ENCODE data around the gene OR2A5. TPM values are rescaled to one million over a fixed set of nuclear protein-coding genes. Genes with fewer than 3 reads are reported as not detected.

The OR2A5 gene
- total and polyA plus RNA-seq, 7 donors, result not detected

GRCh38 chr7:144023171-144023827, 25.4 kb upstream of the OR2A5 start:
- no peak overlapping the region for H3K4me3 ChIP-seq
- H3K27ac ChIP-seq, result no peak overlapping the region
- WGBS, 2 donors, result 81 to 82% methylated on average over 4 of the region's 4 CpGs
- no peaks in the 10 kb centered on the region for H3K9me3 ChIP-seq
- H3K36me3 ChIP-seq, result no peaks in the 10 kb centered on the region
- no peak for TF ChIP-seq POLR2AphosphoS5 (IDR thresholded peaks at IDR 0.05)
- no peak for TF ChIP-seq POLR2A (IDR thresholded peaks at IDR 0.05)
- no peak for TF ChIP-seq CTCF (IDR thresholded peaks at IDR 0.05)
- no peak for TF ChIP-seq EP300 (IDR thresholded peaks at IDR 0.05)
- no peaks in the 10 kb centered on the region for H3K27me3 ChIP-seq
- no peaks in the 10 kb centered on the region for H3K4me1 ChIP-seq
- no peak for DNase-seq
- intact Hi-C loops (cut with DNase I), result no loop called here

GRCh38 chr7:144024213-144024612, 24.5 kb upstream of the OR2A5 start:
- Histone ChIP-seq H3K27ac (no peak overlapping the region), H3K27me3 (no peaks in the 10 kb centered on the region), H3K9me3 (no peaks in the 10 kb centered on the region), H3K36me3 (no peaks in the 10 kb centered on the region), H3K4me1 (no peaks in the 10 kb centered on the region), H3K4me3 (no peak overlapping the region)
- TF ChIP-seq EP300 (IDR thresholded peaks at IDR 0.05), result no peak
- TF ChIP-seq CTCF (IDR thresholded peaks at IDR 0.05), result no peak
- TF ChIP-seq POLR2AphosphoS5 (IDR thresholded peaks at IDR 0.05), result no peak
- TF ChIP-seq POLR2A (IDR thresholded peaks at IDR 0.05), result no peak
- intact Hi-C loops (cut with DNase I), result no loop called here
- 76 to 78% methylated on average over 3 of the region's 3 CpGs for WGBS, 2 donors
- no peak for DNase-seq

- TF ChIP-seq EP300 (IDR thresholded peaks at IDR 0.05) (no peak), POLR2A (IDR thresholded peaks at IDR 0.05) (no peak), POLR2AphosphoS5 (IDR thresholded peaks at IDR 0.05) (no peak), CTCF (IDR thresholded peaks at IDR 0.05) (no peak)
- Histone ChIP-seq H3K9me3 (no peaks in the 10 kb centered on the region), H3K4me1 (no peaks in the 10 kb centered on the region), H3K27ac (no peak overlapping the region), H3K4me3 (no peak overlapping the region), H3K36me3 (no peaks in the 10 kb centered on the region), H3K27me3 (no peaks in the 10 kb centered on the region)
- DNase-seq, result no peak
- WGBS, 2 donors, result 52 to 77% methylated on average over 4 of the region's 4 CpGs
- intact Hi-C loops (cut with DNase I), result no loop called here
Measured at GRCh38 chr7:144026203-144026883, 22.4 kb upstream of the OR2A5 start.

- 6 to 23% methylated on average over 3 of the region's 3 CpGs for WGBS, 2 donors
Measured at GRCh38 chr7:144027070-144027469, 21.7 kb upstream of the OR2A5 start.

More at GRCh38 chr7:144027070-144027469, 21.7 kb upstream of the OR2A5 start:
- Histone ChIP-seq H3K4me1 (no peaks in the 10 kb centered on the region), H3K27me3 (no peaks in the 10 kb centered on the region), H3K4me3 (no peak overlapping the region), H3K9me3 (no peaks in the 10 kb centered on the region), H3K27ac (no peak overlapping the region), H3K36me3 (no peaks in the 10 kb centered on the region)
- intact Hi-C loops (cut with DNase I), result no loop called here
- DNase-seq, result no peak
- TF ChIP-seq CTCF (IDR thresholded peaks at IDR 0.05), result peak in 3 of 4 experiments; percentile 26 to 44 (median 29)
- TF ChIP-seq EP300 (IDR thresholded peaks at IDR 0.05), result no peak
